GM21786 (cell line): ENCODE results near the gene ANP32E.
A peak's percentile ranks its signal among the peaks of the same experiment; 100 is the strongest.
"Not testable (repeated sequence)": the region's sequence is repeated elsewhere in the genome, so short reads cannot be mapped to it uniquely, and the experiment has no call there.

Experiments used
- ATAC-seq: cut with Tn5 transposase; IDR thresholded peaks from one replicate; pipeline ENCODE4 v1.9.1; 2021; ENCODE audit not compliant: unreplicated experiment

Gene ANP32E

DNA sequence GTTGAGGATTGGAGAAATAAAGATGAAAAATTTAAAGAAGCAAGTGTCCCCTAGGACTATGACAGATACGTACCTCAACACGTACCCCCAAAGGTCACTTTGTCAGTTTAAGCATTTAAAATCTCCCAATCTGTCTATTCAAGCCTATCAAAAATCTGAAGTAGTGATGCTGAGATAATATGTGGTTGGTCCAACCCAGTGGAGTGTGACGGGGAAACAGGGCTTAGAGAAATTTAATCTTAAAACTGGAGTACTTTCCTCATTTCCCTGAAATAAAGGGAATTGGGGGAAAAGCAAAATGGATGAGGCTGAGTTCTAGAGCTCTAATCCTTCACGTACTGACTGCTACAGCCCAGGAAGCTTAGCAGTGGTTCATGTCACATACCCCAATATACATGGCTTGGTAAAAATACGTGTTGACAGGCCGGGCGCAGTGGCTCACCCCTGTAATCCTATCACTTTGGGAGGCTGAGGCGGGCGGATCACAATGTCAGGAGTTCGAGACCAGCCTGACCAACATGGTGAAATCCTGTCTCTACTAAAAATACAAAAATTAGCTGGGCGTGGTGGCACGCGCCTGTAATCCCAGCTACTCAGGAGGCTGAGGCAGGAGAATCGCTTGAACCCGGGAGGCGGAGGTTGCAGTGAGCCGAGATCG lies 21.7 kb downstream of the ANP32E start:
- ATAC-seq: not testable (repeated sequence)

DNA sequence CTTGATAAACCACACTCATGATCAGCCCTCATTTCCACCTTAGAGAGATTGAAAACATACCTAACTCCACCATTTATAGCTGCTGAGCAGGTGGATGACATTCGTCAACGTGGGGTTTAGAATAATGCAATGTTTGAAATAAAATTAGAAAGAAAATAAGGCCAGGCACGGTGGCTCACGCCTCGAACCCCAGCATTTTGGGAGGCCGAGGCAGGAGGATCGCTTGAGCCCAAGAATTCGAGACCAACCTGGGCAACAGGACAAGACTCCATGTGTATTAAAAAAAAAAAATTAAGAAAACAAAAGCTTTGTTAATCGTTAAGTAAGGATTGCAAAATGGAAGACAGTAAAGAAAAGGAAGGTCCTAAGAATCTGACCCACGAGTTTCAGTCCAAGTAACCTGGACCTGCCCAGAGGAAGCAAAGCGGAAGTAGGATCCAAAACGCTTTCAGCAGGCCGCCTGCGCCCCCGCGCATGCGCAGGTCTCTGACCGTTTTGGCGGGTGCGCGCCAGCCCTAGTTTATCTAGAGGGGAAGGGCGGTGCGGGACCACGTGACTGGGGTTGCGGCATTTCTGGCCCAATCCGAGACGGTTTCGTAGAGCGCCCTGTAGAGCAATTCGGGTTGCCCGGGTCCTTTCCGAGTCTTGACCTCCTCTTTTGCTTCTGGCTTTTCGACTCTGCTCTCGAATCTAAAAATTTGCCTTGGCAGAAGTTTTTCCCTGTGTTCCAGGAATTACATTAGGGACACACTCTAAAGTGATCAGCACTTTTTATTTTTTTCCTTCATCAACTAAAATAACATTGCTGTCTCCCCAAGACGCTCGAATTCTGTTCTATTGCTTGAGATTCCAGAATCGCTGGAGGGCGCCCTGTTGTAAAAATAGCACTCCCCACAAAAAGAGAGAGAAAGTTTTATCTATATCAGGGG lies 22.5 kb downstream of the ANP32E start:
- ATAC-seq: peak; percentile 86

DNA sequence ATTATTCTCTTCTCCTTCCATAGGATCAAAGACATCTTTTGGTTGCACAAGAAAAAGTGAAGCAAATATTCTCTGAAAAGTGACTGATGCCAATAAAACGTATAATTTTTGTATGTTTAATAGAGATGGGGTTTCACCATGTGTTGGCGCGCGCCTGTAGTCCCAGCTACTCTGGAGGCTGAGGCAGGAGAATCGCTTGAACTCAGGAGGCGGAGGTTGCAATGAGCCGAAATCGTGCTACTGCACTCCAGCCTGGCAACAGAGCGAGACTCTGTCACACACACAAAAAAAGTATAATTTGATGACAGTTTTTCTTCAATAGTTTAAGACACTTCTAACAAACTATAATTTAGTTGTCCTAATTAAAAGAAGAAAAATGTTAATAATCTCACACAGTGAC lies 23.8 kb downstream of the ANP32E start:
- no peak for ATAC-seq

DNA sequence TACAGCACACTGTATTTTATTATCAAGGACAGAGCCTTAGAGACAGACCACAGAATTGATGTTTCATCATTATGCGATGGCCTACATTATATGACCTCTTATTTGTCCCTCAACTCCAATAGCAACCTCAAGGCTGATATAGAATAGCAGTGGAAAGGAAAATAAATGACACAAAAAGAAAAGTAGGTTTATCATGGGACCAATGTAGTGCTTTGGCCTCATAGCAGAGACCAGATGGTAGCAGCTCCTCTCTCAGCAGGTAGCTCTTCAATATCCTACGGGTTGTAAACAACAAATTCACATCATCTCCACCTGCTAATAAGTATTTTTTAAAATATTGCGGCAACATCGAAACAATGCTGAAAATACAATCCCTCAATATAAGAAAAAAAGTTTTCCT lies 25.2 kb downstream of the ANP32E start:
- no peak for ATAC-seq

DNA sequence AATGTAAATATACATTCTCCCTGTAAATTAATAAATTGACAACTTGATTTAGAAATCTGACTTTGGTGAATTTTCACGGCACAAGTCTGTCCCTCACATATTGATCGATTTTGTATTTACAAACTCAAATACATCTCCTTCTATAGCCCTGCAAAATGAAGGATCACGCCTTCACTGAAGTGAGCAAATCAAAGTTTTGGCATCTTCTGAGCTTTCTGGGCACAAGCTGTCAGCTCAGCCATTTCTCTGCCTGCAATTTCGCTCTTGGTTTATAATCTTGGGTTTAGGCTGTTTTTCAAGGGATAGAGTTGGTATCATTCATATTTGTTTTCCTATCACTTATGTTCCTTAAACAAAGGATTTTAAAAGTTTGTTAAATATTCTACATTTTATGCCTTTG lies 25.8 kb downstream of the ANP32E start:
- no peak for ATAC-seq

DNA sequence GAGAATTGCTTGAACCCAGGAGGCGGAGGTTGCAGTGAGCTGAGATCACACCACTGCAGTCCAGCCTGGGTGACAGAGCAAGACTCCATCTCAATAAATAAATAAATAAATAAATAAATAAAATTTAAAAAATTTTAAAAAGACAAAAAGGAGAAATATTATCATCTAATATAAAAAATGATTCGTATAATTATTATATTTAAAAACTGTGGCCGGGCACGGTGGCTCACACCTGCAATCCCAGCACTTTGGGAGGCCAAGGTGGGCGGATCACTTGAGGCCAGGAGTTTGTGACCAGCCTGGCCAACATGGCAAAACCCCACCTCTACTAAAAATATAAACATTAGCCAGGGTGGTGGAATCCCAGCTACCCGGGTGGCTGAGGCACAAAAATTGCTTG lies 27.5 kb downstream of the ANP32E start:
- ATAC-seq: not testable (repeated sequence)

DNA sequence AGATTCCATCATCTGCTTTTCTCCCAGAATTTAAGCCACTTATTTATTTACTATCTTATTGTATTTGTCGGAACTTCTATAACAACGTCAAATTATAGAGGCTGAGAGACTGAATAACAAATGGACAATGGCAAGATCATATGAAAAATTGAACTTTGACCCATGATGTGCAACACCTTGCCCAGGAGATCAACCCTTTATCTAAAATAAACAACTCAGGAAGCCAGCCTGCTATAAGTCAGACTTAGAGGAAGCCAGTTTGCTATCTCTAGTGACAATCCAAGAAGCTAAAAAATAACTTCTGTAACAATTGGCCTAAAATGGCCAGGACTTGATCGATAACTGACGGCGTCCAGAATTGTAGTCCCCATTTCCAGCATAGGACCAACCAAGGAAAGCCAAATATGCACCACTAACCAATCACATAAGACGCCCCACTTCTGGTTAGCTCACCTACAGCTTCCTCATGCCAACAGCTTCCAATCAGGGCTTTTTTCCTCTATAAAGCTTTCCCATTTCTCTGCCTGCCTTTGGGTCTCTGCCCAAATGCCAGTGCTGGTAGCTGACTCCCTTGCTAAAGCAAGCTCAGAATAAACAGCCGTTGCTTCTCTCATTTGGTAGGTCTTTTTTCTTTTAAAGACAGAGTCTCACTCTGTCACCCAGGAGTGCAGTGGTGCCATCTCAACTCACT lies 28.5 kb downstream of the ANP32E start:
- ATAC-seq: no peak

DNA sequence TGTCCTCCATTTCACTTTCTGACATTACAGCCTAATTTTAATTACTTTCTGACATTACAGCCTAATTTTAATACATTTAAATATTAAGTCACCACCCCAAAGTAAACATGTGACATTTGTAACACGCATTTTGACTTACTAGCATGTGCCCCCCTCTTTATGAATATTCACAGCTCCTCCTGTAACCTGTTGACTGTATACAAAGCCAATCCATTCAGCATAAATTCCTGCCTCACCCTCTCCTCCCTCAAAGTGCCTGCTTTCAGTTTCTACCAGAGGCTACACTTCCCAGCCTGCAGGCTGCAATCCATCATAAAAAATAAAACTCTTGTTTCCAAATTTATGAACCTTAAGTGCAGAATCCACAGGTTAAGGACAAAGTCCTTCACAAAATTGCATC lies 39.5 kb downstream of the ANP32E start:
- ATAC-seq: no peak

DNA sequence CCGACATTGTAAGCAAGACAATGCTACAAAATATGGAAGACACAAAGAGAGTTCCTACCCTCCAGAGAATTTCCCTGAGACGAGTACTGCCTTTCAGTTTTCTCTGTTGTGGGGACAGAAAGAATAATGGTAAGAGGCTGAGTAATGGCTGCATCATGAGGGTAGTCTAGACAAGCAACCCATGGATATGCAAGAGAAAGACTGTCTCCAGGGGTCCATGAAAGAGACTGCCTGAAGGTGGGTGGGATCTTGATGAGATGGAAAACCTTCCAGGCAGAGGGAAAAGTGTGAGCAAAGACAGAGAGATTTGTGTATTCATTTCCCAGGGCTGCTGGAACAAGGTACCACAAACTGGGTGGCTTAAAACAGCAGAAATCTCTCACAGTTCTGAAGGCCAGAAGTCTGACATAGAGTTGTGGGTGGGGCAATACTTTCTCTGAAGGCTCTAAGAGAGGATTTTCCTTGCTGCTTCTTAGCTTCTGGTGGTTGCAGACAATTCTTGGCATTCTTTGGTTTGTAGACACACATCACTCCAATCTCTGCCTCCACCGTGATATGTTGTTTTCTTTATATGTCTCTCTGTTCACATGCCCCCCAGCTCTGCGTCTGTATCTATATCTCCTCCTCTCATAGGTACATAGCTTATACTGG lies 41.4 kb downstream of the ANP32E start:
- no peak for ATAC-seq

DNA sequence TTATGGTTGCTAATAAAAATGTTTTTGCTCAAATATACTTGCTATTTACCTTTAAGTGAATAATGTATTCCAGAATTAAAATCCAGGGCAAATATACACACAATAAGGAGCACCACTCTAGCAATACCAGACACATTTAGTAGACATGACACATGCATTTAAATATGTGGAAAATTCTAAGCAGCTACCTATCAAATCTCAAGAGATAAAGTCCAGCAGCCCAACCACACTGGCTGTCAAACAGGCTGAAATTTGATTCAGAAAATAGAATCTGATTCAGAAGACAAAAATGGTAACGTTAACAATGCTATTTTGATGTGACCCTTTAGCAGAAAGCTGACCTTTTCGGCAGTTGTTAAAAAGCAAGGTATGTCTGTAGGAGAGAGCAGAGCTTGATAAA lies 43.9 kb downstream of the ANP32E start:
- no peak for ATAC-seq

DNA sequence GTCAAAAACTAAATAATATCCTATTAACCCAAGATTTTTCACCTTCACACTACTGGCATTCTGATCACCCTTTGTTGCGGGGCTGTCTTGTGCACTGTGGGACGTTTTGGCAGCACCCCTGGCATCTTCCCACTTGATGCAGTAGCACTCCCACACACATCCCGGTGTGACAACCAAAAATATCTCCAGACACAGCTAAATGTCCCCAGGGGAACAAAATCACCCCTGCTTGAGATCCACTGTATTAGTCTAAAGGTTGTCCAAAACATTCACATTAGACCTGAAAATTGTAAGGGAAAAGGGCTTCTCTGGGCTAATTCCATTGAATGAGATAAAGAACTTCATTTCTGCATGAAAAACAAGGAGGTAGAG lies 48.4 kb downstream of the ANP32E start:
- ATAC-seq: no peak

DNA sequence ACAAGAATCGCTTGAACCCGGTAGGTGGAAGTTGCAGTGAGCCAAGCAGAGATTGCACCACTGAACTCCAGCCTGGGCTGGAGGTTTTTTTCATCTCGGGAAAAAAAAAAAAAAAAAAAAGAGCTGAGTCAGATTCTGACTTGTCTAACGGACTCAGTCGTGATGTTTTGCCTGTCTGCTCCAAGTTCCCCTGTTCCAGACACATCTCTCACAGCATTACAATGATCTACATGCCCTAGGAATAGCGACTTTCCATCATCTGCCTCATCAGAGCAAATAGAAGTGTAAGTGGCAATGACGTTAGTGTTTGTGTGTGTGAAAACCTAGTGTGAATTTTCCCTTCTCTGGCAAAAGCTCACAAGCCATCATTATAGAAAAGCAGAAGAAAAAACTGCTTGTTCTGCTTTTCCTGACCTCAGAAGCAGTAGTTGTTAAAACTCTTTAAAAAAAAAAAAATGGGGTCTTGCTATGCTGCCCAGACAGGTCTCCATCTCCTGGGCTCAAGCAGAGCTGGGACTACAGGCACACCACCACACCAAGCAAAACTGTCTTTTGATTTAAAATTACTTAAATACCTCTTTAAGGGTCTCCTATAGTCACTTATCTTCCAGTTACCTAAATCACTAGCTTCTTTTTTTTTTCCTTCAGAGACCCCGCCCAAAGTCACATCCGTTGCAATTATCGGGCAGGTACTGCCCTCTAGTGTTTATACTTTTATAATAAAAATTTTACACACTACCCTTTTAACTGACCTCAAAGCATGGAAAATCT lies 48.9 kb downstream of the ANP32E start:
- ATAC-seq: no peak

DNA sequence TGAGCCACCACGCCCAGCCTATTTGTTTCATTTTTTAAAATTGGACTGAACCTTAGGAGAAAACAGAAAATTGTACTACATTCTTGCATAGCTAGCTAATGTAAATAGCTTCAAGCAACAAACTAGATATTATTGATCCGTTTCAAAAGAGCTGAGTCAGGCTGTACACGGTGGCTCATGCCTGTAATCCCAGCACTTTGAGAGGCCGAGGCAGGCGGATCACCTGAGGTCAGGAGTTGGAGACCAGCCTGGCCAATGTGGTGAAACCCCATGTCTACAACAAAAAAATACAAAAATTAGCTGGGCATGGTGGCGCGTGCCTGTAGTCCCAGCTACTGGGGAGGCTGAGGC lies 49.5 kb downstream of the ANP32E start:
- ATAC-seq: not testable (repeated sequence)

DNA sequence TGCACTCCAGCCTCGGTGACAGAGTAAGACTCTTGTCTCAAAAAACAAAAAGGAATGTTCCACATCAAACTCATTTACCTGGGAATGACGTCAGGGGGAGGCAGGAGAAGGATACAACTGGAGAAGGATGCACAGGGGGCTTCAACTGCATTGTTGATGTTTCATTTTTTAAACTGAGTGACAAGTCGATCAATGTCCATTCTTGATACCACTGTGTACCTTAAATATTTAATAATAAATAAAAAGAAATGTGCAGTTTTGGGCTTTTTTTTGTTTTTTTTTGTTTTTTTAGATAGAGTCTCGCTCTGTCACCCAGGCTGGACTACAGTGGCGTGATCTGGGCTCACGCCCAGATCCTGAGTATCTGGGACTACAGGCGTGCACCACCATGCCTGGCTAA lies 50.4 kb downstream of the ANP32E start:
- ATAC-seq: no peak

DNA sequence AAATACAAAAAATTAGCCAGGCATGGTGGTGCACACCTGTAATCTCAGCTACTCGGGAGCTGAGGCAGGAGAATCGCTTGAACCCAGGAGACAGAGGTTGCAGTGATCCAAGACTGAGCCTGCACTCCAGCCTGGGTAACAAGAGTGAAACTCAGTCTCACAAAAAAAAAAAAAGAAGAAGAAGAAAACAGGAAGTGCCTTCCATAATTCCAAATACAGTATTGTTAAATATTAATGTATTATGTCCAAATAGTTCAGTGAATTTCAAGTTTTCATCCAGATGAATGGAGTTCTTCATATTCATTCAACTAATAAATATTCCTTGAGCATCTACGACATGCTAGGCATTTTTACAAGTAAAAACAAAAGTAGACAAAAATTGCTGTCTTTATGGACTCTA lies 52.9 kb downstream of the ANP32E start:
- ATAC-seq: no peak

DNA sequence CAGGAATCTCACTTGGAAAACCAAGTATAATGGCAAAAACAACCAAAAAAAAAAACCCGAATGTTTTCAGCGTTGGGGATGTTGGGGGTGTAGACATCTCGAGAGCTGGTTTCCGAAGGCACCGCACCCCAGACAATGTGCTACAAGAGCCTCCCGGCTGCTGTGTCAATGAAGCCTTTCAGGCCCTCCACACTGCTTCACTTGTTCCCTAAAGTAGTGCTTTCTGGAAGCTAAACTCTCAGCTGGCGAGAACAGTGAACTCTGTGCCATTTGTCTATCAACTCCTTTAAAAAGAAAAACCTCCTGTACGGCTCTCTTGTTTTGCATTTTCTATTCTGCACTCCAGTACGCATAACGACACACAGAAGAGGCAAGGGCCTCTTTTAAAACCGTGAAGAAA lies 53.7 kb downstream of the ANP32E start:
- no peak for ATAC-seq

DNA sequence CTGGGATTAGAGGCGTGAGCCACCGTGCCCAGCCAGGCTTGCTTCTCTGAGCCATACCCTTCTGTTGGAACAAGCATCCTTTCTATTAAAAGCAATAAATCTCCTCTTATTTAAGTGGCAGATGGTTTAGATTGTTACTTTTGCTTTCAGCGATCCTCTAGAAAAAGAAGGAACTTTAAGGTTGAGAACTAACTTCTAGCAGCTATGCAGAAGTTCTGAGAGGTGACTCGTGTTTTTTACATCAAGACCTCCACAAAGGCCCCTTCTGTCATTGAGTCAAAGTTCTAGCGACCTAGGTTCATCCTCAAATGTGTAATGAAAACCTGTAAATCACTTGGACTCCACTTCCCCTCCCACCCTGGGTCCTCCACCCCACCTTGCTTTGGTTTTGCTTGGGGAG lies 55.4 kb downstream of the ANP32E start:
- ATAC-seq: no peak

DNA sequence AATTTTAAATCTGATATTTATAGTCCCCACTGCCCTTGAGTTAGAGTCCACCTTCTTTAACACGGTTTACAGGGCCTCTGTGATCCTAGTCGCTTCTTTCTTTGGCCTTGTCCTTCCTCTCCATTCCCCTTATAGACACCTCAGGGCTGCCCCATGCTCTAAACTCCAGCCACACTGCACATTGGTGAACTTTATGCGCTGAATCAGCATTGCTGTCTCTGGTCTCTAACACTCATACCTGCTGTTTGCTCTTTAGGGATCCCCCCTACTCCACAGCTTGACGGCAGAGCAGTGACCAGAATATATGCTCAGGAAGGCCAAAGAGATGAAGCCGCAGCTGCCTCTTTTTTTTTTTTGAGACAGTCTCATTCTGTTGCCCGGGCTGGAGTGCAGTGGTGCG lies 56.0 kb downstream of the ANP32E start:
- ATAC-seq: no peak

DNA sequence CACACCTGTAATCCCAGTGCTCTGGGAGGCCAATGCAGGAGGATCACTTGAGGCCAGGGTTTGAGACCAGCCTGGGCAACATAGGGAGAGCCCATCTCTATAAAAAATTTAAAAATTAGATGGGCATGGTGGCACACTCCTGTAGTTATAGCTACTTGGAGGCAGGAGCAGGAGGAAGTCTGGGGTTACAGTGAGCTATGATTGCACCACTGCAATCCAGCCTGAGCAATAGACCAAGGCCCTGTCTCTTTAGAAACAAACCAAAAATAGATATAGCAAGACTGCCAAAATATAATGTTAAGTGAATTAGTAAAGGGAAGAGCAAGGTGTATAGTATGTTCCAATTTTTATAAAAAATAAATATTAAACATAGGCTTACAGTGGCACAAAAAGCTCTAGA lies 57.4 kb downstream of the ANP32E start:
- ATAC-seq: no peak

DNA sequence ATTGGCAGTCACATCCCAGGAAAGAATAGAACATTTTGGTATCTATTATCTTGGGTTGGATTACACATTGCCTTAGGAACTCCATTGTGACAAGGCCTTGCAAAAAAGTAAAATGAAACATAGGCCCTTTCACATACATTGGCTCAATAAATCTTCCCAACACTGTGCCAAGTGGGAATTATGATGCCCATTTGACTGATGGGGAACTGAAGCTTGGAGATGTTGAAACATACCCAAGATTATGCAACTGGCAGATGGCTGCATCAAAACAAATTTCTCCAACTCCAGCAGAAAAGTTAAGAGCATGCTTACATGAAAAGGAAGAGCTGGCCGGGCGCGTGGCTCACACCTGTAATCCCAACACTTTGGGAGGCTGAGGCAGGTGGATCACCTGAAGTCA lies 59.3 kb downstream of the ANP32E start:
- no peak for ATAC-seq

DNA sequence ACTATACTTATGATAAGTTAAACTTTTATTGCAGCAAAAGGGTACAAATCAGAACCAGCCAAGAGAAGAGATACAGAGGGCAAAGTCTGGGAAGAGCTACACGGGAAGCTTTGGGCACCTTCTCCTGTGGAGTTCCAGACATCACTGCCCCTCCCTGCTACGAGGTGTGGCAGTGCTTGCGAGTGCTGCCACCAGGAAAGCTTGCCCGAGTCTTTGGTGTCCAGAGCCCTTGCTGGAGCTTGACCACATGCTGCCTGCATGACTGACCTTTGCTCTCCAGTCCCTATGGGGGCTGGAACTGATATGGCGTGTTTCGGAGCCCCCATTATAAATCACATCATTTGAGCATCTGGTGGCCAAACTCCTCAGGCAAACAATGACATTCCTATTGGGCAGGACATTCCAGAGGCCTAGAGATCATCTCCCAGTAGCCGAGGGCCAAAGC lies 62.7 kb downstream of the ANP32E start:
- no peak for ATAC-seq
